GM12865 (cell line): ENCODE measurements around the gene PHF23.
A peak's percentile ranks its signal among the peaks of the same experiment; 100 is the strongest.

ENCODE experiments used
- DNase-seq: peaks from one replicate; pipeline ENCODE4 v3.0.0; 2010; ENCODE audit warnings: low read depth
- H3K4me3 ChIP-seq: 2 replicates; pipeline ENCODE4 v1.5.1; 2011; ENCODE audit warnings: mild to moderate bottlenecking, low read depth, low read length, control low read depth
- TF ChIP-seq, protein P1 (sequence below): IDR thresholded peaks from 2 replicates; pipeline ENCODE4 v1.5.1; 2011; ENCODE audit warnings: low read length, control low read depth, low read depth, inconsistent platforms; ENCODE audit not compliant: insufficient read depth; ENCODE audit errors: missing control alignments

PHF23 gene

GRCh38 chr17:7262192-7262934 lies 23.1 kb upstream of the PHF23 start, which contains the start of gene CLDN7:
Gene CLDN7, minus strand, starts transcription at chr17:7262478. Its CDS starts 435 bp downstream, at chr17:7262043.
- H3K4me3 ChIP-seq: peak within 1 kb of the TSS; percentile 57
- TF ChIP-seq, protein P1, sequence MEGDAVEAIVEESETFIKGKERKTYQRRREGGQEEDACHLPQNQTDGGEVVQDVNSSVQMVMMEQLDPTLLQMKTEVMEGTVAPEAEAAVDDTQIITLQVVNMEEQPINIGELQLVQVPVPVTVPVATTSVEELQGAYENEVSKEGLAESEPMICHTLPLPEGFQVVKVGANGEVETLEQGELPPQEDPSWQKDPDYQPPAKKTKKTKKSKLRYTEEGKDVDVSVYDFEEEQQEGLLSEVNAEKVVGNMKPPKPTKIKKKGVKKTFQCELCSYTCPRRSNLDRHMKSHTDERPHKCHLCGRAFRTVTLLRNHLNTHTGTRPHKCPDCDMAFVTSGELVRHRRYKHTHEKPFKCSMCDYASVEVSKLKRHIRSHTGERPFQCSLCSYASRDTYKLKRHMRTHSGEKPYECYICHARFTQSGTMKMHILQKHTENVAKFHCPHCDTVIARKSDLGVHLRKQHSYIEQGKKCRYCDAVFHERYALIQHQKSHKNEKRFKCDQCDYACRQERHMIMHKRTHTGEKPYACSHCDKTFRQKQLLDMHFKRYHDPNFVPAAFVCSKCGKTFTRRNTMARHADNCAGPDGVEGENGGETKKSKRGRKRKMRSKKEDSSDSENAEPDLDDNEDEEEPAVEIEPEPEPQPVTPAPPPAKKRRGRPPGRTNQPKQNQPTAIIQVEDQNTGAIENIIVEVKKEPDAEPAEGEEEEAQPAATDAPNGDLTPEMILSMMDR: no peak
- DNase-seq: no peak

DNA sequence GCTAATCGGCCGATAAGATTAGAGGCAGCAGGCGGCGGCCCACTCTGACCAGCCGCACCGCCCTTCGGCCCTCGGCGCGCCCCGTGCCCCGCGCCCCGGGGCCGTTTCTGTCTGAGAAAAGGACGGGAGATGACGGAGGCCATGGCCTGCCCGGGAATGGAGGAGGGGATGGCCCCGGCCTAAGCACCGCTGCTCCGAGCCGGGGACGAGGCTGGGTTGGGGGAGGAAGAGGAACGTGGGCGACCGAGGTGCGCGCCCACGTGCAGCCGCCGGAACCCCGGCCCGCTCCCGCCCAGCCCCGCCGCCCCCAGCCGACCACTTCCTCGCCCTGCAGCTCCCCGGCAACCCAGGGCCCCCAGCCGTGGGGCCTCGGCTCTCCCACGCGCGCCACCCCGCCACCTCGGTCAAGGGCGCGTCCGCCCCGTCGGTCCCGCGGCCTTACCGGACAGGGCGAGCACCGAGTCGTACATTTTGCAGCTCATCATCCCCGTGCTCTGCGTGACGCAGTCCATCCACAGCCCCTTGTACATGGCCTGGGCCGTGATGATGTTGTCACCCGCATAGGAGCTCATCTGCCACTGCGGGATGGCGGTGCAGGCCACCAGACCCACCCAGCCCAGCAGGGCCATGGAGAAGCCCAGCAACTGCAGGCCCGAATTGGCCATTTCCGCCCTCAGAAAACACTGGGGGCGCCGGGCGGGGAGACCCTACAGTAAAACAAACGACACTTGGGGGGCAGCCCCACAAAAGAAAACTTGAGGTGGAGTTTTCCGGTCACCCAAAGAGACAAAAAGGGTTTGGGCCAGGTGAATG lies 22.3 kb upstream of the PHF23 start:
- H3K4me3 ChIP-seq: peak overlapping the region; percentile 57
- peak; percentile 29 for DNase-seq
- TF ChIP-seq, protein P1: no peak

GRCh38 chr17:7260651-7261378 lies 21.6 kb upstream of the PHF23 start:
- peak; percentile 50 for DNase-seq
- TF ChIP-seq, protein P1: no peak
- peak overlapping the region; percentile 57 for H3K4me3 ChIP-seq

- TF ChIP-seq, protein P1: no peak
- no peak overlapping the region for H3K4me3 ChIP-seq
Observed at GRCh38 chr17:7260151-7260550, 20.9 kb upstream of the PHF23 start.

DNA sequence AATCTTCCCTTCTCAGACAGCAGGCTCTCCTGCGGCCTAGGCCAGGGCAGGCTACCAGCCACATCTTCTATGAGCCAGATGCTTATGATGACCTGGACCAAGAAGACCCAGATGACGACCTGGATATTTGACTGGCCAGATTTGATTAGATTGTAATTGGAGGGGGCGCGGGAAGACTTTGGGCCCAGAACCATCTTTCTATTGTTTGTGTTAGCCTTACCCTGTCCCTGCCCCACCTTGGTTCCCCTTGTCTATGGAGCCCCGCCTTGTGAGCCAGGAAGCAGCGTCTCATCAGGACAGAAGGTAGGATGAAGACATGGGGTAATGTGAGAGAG lies 20.3 kb upstream of the PHF23 start:
- H3K4me3 ChIP-seq: no peak overlapping the region
- TF ChIP-seq, protein P1: no peak
- no peak for DNase-seq

More at GRCh38 chr17:7260151-7260550, 20.9 kb upstream of the PHF23 start:
- DNase-seq: no peak

DNA sequence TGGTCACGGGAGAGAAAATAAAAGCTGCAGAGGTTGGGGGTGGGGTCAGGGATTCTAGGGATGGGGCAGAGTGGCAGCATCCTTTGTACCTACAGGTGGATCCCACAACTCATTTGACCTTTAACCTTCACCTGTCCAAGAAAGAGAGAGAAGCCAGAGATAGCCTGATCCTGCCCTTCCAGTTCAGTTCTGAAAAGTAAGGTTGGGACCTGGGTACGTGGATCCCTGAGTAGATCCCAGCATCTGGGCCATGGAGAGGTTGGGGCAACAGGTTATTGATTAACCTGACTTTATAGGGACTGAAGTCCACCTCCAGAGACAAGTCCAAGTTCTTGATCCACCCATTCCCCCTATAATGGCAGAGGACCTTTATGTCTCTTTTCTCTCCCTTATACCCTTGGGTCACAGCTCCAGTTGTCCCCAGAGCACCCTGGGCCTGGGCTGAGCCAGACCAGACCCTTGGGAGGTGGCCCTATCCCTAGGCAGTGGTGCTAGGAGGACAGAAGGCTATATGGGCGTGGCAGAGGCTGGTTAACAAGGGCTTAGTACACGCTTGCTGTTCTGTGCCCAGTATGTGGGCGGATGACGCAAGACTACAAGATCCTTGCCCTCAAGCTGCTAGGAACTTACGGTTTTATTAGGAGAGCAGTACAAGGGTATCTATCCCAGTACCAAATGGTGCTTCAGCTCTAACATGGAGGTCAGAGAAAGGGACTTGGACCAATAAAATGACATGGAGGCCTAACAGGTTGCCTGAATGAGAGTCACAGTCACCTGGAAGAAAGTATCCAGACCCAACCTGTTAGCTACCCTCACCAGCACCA lies 19.7 kb upstream of the PHF23 start:
- no peak for DNase-seq
- TF ChIP-seq, protein P1: no peak
- no peak overlapping the region for H3K4me3 ChIP-seq
